GM21515 (cell line): ENCODE data around the gene RIN3.
A peak's percentile ranks its signal among the peaks of the same experiment; 100 is the strongest.
"Not testable (repeated sequence)": the region's sequence is repeated elsewhere in the genome, so short reads cannot be mapped to it uniquely, and the experiment has no call there.

Experiments used
- ATAC-seq: cut with Tn5 transposase; IDR thresholded peaks from one replicate; pipeline ENCODE4 v1.9.1; 2021; ENCODE audit not compliant: unreplicated experiment

Gene RIN3

GRCh38 chr14:92527721-92528120, 14.1 kb downstream of the RIN3 start:
- no peak for ATAC-seq

- ATAC-seq: no peak
Observed at GRCh38 chr14:92528486-92529100, 15.0 kb downstream of the RIN3 start.

- no peak for ATAC-seq
Observed at GRCh38 chr14:92529903-92530302, 16.3 kb downstream of the RIN3 start.

- no peak for ATAC-seq
Observed at GRCh38 chr14:92531106-92531873, 17.7 kb downstream of the RIN3 start.

- no peak for ATAC-seq
Observed at GRCh38 chr14:92532490-92533163, 19.0 kb downstream of the RIN3 start.

GRCh38 chr14:92534932-92535643, 21.5 kb downstream of the RIN3 start:
- ATAC-seq: no peak

GRCh38 chr14:92536231-92536630, 22.6 kb downstream of the RIN3 start:
- not testable (repeated sequence) for ATAC-seq

GRCh38 chr14:92538412-92538985, 24.9 kb downstream of the RIN3 start:
- ATAC-seq: peak; percentile 77

GRCh38 chr14:92539419-92539818, 25.8 kb downstream of the RIN3 start:
- ATAC-seq: no peak

- ATAC-seq: no peak
Observed at GRCh38 chr14:92539875-92540274, 26.3 kb downstream of the RIN3 start.

- ATAC-seq: no peak
Observed at GRCh38 chr14:92540472-92541048, 27.0 kb downstream of the RIN3 start.

- no peak for ATAC-seq
Observed at GRCh38 chr14:92542766-92543554, 29.4 kb downstream of the RIN3 start.

- ATAC-seq: no peak
Observed at GRCh38 chr14:92544051-92544720, 30.6 kb downstream of the RIN3 start.

- no peak for ATAC-seq
Observed at GRCh38 chr14:92546347-92547053, 32.9 kb downstream of the RIN3 start.

- ATAC-seq: no peak
Observed at GRCh38 chr14:92549105-92549858, 35.7 kb downstream of the RIN3 start.

GRCh38 chr14:92549859-92550230, 36.3 kb downstream of the RIN3 start:
- ATAC-seq: no peak

GRCh38 chr14:92551044-92551841, 37.7 kb downstream of the RIN3 start:
- peak; percentile 77 for ATAC-seq
